ENCODE measurements around the gene LIMK2.
A peak's percentile ranks its signal among the peaks of the same experiment; 100 is the strongest.
"Not testable (repeated sequence)": the region's sequence is repeated elsewhere in the genome, so short reads cannot be mapped to it uniquely, and the experiment has no call there.

Gene LIMK2

DNA sequence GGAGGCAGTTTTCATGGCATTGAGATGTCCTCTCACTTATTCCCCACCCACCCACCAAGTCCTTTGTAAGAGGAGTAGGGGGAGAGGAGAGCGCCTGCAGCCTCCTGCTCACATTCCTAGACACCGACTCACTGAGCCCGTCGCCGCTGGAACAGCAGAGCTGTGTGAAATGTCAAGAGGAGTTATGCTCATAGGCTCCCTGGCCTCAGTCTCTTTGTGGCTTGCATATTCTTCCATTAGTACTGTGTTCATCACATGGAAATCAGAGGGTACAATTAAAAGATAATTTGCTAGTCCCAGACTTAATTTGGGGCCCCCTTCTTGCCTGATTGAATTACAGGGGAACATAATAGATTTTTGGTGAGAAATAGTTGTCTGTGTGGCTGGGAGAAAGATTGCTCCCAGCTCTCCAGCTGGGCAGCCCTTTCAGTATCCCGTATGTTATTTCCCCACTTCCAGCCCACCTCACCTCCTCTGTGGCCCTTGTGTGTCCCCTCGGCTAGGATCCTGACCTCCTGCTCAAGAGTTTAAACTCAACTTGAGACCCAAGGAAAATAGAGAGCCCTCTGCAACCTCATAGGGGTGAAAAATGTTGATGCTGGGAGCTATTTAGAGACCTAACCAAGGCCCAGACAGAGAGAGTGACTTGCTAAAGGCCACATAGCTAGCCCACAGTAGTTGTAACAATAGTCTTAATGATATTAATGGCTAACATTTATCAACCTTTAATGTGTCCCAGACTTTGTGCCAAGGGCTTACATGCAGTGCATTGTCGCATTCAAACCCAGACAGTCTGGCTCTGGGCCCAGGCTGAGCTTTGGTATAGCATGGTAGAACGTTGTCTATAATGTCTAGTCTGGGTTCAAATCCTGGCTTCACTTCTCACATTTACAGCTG is 32.2 kb downstream of the LIMK2 start:
- no peak for DNase-seq (ENCODE audit: low read depth in 2 of 2)

DNA sequence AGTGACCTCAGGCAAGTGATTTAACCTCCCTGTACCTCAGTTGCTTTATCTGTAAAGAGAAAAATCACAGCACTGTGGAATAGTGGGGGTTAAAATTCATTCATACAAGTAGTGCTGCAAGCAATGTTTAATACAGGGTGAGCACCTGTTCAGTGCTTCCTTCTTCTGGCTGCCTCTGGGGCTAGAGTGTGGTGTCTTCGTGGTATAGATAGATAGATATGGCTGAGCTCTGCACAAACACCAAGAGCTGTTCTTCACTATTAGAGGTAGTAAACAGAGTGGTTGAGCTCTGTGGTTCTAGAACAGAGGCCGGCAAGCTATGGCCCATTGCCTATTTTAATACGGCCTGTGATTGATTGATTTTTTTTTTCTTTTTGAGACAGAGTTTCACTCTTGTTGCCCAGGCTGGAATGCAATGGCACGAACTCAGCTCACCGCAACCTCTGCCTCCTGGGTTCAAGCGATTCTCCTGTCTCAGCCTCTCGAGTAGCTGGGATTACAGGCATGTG is 32.9 kb downstream of the LIMK2 start:
- no peak for DNase-seq (ENCODE audit: low read depth in 2 of 2)

DNA sequence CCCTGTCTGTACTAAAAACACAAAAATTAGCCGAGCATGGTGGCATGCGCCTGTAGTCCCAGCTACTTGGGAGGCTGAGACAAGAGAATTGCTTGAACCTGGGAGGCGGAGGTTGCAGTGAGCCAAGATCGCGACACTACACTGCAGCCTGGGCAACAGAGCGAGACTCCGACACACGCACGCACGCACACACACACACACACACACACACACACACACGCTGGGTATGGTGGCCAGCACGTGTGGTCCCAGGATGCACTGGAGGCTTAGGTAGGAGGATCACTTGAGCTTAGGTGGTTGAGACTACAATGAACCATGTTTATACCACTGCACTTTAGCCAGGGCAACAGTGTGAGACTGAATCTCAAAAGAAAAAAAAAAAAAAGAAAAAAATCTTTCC is 33.9 kb downstream of the LIMK2 start:
- not testable (repeated sequence) for DNase-seq (ENCODE audit: low read depth in 2 of 2)

DNA sequence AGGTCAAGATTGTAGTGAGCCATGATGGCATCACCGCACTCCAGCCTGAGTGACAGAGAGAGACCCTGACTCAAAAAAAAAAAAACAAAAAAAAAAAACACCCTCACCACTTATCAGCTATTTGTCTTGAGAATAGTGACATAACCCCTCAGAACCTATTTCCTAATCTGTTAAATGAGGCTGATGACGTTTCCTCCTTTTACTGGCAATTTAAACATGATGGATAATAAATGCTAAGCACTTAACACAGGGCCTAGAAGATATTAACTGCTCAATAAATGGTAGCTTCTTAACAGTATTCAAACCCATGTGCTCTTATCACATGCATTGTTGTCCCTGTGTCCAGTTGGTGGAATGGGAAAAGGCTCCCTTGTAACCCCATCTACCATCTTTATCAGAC is 34.6 kb downstream of the LIMK2 start:
- DNase-seq (ENCODE audit: low read depth in 2 of 2): no peak

DNA sequence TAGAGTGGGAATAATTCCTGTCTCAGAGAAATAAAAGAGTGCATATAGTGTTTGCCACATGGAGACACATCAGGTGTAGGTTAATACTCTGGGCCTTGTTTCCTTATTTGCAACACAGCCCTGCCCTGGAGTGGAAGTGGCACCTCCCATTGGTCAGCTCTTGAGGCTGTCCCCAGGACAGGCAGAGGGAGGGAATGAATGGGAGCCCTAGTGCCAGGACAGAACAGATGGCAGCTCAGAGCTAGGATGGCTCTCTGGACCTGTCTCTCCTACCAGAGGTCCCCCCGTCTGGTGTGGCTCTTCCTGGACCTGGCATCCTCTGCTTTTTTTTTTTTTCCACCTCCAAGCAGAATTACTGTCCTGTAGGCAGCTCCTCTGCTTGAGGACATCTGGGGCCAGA is 35.6 kb downstream of the LIMK2 start:
- DNase-seq (ENCODE audit: low read depth in 2 of 2): no peak

DNA sequence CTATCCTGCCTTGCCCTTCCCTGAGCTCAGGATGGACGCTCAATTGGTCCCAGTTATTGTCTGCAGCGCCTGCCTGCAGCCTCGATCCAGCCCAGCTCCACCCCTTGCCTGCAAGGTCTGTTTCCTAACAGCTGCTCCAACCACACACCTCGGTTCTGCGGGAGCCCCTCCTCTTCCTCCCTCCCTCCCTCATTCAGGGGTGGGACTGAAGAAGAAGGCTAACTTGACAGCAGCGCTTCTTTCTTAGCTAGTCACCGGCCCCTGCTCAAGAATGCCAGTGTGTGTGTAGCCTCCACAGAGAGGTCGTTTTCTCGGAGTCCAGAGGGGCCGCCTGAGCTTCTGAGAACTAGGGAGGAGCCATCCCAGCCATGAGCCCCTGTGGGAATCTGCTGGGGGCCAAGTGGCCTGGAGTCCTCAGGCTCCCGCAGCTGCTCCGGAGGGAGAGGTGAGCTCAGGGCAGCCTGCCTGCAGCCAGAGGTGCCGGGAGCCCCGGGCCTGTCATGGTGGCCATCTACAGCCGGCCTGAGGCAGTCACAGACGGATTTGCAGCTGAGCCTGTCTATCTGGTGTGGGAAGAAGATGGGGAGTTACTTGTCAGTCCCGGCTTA is 36.1 kb downstream of the LIMK2 start:
- DNase-seq (ENCODE audit: low read depth in 2 of 2): peak; percentile 32 to 36

DNA sequence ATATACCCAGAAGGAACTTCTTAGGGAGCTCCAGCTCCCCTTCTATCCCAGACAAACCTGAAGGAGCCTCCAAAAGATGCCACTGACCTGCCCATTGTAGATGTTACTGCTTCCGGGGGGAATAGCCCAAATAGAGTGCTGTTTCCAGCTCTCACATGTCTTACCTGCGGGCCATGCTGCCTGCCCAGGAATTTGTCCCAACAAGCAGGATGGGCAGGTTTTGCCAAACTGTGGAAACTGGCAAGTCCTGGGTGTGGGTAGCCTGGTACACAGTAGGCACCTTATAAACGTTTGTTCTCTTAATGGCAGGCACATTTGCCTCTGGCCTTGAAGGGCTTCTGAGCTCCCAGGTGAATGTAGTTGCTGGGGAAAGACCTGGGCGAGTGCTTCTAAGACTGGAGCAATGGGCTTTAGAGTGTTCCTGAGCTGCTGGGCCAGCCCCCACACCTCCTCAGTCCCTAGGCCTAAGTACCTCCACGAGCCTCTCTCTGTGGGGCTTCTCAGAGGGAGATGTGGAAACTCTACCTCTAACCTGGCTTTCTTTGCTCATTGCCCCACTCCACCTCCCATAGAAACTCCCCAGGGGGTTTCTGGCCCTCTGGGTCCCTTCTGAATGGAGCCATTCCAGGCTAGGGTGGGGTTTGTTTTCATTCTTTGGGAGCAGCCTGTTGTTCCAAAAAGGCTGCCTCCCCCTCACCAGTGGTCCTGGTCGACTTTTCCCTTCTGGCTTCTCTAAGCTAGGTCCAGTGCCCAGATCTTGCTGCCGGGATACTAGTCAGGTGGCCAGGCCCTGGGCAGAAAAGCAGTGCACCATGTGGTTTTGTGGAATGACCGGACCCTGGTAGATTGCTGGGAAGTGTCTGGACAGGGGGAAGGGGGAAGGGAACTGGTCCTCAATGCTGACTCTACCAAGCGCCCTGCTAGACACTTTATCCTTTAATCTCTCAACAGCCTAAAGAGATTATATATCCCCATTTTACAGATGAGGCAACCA is 37.2 kb downstream of the LIMK2 start:
- DNase-seq (ENCODE audit: low read depth in 2 of 2): no peak

DNA sequence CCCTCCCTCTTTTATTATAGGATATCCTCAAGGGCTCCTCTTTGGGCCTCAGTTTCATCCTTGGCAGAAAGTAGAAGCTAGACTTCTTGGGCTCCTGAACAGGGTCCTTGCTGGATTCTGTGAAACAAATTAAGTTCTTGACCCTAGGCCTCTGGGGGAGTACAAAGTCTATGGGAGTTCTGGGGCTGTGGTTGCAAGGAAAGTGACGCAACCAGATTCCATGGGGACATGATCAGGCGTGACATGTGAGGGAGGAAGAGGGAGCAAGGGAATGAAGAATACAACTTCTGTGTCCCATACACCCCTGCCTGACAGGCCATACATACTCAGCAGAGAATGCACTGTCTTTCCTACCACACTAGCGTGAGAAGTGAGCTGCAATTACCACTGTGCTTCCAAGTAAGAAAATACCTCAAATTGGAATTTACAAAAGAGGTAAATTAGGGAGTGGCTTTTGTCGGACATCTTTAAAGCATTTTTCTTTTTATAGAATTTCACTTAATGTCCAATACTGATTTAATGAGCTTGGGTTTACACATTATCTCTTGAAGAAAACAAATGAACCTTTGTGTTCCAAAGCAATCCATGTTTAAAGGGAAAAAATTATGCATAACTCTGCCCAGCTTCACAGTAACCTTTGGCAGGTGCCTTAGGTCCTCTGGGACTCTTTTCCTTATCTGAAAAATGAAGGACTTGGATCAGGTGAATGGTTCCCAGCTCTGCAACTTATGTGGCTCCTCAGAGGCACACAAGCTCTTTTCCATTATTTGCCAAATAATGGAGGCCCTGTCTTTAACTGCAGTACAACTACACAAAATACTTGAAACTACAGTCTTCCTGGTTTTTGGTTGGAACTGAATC is 38.9 kb downstream of the LIMK2 start:
- no peak for DNase-seq (ENCODE audit: low read depth in 2 of 2)

DNA sequence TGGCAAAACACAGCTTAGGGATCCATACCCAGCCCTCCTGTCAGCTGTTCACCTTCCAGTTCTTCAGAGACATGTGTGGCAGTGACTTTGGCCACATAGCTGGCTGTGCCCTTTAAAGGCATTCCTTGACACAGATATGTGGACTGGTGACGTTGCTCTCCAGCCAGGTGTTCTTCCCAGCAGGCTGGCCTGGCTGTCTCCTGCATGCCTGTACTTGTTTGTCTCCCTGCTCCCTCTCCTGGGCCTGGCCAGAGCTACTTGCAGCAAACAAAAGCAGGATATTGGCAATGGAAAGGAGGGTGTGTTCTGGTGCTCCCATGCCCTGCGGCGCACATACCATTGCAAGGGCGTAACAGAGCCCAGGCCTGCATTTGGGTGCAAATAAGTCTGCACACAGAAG is 41.9 kb downstream of the LIMK2 start:
- no peak for DNase-seq (ENCODE audit: low read depth in 2 of 2)

DNA sequence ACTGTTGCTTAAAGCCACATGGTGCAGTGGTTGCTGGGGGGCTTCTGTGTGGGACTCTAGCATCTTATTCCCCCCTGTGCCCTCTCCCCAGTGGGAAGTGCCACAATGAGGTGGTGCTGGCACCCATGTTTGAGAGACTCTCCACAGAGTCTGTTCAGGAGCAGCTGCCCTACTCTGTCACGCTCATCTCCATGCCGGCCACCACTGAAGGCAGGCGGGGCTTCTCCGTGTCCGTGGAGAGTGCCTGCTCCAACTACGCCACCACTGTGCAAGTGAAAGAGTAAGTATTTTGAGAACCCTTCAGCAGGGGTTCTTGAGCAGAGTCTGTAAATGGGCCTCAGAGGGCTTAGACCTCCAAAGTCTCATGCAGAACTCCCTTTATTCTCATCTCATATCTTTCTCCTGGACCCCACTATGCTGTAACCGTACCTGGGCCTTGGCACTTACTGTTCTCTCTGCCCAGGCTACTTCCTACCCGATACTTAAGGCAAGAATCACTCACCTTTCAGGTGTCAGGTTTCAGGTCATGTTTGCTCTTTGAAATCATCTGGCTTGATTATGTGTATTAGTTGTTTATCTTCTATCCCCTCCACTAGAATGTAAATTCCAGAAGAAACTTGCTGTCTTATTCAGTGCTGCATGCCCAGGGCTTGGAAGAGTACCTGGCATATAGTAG is 47.8 kb downstream of the LIMK2 start:
- no peak for DNase-seq (ENCODE audit: low read depth in 2 of 2)

DNA sequence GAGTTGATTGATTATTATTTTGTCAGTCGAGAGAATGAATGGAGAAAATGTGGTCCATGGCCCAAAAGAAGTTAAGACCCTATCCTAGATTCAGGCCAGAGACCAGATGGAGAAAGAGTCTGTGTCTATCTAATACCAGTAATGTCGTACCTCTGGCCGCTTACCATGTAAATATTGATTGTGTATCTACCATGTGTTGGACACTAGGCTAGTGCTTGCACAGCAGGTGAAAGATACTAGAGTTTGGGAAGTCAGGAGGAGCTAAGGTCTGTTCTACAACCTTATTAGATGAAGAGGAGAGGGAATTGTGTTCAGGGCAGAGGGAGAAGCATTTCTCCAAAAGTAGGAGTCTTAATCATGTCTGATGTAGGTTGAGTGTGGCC is 48.4 kb downstream of the LIMK2 start:
- DNase-seq (ENCODE audit: low read depth in 2 of 2): no peak

DNA sequence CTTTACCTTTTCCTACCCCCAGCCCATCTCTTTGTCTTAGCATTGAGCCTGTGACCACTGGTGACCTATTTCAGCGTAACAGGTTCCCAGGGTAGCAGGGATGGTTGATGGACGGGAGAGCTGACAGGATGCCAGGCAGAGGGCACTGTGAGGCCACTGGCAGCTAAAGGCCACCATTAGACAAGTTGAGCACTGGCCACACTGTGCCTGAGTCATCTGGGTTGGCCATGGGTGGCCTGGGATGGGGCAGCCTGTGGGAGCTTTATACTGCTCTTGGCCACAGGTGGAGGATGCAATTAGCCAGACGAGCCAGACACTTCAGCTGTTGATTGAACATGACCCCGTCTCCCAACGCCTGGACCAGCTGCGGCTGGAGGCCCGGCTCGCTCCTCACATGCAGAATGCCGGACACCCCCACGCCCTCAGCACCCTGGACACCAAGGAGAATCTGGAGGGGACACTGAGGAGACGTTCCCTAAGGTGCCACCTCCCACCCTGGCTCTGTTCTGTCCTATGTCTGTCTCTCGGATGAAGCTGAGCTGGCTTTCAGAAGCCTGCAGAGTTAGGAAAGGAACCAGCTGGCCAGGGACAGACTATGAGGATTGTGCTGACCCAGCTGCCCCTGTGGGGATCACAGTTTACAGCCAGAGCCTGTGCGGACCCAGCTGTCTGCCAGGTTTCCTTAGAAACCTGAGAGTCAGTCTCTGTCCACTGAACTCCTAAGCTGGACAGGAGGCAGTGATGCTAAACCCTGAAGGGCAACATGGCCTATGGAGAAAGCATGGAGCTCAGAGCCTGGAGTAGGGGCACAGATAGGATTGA is 50.4 kb downstream of the LIMK2 start:
- no peak for DNase-seq (ENCODE audit: low read depth in 2 of 2)

DNA sequence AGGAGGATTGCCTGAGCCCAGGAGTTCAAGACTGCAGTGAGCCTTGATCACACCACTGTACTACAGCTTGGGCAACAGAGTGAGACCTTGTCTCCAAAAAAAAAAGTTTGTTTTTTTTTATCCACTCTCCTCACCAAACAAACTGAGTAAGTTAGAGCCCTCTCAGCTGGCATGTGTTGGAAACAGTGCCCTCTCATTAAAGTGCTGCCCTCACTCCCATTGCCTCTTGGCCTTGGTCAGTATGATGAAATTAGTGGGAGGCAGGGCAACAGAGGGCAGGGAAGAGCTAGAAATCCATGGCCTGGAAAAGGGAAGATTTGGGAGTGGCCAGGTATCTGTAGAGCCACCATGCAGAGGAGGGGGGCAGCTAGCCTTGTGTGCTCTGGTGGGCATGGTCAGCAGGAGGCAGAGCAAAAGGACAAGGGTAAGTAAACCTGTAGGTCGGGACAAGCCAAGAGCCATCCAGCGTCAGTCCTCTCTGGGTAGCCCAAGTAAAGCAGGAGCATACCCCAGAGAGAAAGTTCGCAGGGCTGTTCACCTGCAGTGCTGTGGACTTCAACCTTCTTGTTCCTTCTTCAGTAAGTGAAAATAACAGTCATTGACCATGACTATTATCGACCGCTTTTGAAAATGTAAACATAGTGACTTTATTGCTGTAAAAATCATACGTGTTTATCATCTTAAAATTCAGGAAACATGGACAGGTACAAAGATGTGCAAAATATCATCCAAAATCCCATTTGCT is 52.0 kb downstream of the LIMK2 start:
- no peak for DNase-seq (ENCODE audit: low read depth in 2 of 2)

DNA sequence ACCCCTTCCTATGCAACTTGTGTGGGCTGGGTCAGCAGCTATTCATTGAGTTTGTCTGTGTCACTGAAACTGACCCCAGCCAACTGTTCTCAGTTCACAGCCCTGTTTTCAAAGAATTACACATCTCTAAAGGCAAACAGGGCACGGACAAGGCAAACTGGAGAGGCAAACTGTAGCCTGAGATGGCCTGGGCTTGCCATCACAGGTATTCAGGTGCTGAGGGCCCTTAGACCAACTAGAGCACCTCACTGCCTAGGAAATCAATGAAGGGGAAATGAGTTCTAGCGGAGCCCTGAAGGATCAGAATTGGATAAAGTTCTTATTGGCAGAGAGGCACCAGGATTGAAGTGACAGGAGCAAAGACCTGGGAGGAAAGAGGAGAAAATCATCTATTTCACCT is 56.2 kb downstream of the LIMK2 start:
- no peak for DNase-seq (ENCODE audit: low read depth in 2 of 2)

DNA sequence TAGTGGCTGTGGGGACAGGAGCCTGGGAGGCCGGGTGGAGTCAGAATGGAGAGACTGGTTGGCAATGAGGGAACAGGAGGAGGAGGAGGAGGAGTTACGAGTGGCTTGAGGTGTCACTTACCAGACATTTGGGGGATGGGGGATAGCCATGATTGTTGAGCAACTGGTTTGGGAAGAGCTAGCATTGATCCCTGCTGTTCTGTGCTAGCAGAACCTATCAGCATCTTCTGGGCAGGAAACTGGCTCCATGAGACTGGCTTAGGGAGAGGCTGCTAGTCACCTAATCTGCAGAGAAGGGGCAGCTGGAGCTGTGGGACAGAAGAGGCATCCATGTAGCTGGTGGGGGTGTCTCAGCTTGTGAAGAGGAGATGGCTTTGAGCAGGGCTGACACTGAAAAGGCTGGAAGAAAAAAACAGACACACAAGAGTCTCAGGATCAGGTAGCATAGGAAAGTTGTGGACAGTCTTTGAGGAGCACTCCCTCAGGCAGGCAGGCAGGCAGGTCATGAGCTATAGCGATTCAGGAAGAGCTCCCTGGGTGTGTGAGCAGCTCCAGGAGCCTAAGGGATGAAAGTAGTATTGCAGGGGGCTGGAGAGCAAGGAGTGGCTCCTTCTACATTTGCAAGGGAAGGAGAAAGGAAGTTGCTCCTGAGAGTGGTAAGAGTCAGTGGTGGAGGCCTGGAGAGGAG is 57.9 kb downstream of the LIMK2 start:
- no peak for DNase-seq (ENCODE audit: low read depth in 2 of 2)

DNA sequence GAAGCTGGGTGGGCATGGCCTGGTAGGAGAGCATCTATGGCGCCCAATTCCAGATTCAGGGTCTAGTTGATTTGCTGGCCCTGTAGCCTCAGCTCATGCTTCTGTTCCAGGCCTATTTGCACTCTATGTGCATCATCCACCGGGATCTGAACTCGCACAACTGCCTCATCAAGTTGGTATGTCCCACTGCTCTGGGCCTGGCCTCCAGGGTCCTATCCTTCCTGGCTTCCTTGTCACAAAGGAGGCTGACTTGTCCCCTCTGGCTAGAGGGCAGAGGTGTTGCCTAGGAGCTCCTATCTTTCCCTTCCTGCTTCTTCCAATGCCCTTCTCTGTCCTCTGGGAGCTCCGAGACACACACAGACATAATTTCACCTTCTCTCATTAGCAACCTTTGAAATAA is 58.9 kb downstream of the LIMK2 start:
- no peak for DNase-seq (ENCODE audit: low read depth in 2 of 2)

DNA sequence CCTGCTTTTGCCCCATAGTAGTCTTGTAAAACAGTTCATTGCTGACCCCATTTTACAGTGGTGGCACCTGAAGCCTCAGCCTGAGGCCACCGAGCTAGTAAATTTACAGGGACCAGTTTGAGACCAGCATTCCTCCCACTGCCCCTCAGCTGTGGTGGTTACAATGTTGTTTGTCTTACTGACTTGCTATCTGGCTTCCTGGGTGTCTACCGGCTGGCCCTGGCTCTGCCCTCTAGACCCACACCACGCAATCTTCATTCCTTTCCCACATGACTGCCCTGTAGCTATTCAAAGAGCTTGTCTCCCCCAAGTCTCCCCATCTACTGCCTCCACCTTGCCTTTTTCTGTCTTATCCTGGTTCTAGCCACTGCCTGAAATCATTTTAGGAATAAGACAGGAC is 59.4 kb downstream of the LIMK2 start:
- no peak for DNase-seq (ENCODE audit: low read depth in 2 of 2)

Measured in activated CD4-positive, alpha-beta T cell treated with anti-CD3 and anti-CD28 coated beads for 24 hours (primary cell).